HG03066 (cell line): ENCODE data around the gene NRG4.
"Not testable (repeated sequence)": the region's sequence is repeated elsewhere in the genome, so short reads cannot be mapped to it uniquely, and the experiment has no call there.

ENCODE experiments used
- ATAC-seq: cut with Tn5 transposase; IDR thresholded peaks from one replicate; pipeline ENCODE4 v1.9.1; 2021; ENCODE audit warnings: low read depth; ENCODE audit not compliant: unreplicated experiment

NRG4 gene

GRCh38 chr15:75995611-75996010 lies 16.6 kb downstream of the NRG4 start:
- ATAC-seq: no peak

- ATAC-seq: no peak
Measured at GRCh38 chr15:75994220-75994619, 18.0 kb downstream of the NRG4 start.

GRCh38 chr15:75992897-75993296 lies 19.3 kb downstream of the NRG4 start:
- ATAC-seq: no peak

GRCh38 chr15:75989875-75990274 lies 22.3 kb downstream of the NRG4 start:
- ATAC-seq: no peak

GRCh38 chr15:75989045-75989444 lies 23.2 kb downstream of the NRG4 start:
- ATAC-seq: no peak

DNA sequence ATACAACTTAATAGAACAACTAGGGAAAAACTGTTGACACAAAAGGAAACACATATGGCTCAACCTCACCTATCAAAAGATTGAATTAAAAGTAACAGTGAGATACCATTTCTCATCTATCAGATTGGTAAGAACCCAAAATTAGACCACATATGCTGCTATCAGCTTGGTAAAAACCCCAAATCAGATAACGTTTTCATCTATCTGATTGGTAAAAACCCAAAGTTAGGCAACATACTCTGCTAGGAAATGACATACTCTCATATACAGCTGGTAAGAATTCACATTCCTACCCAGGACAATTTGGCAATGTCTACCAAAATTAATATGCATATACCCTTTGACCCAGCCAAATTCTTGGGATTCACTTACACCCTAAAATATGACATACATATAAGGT lies 26.3 kb downstream of the NRG4 start:
- no peak for ATAC-seq

DNA sequence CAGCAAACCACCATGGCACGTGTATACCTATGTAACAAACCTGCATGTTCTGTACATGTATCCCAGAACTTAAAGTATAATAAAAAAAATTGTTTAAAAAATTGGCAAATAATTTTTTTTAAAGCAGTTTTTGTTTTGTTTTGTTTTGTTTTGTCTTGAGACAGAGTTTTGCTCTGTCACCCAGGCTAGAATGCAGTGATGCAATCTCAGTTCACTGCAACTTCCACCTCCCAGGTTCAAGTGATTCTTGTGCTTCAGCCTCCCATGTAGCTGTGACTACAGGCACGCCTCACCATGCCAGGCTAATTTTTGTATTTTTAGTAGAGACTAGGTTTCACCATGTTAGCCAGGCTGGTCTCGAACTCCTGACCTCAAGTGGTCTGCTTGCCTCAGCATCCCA lies 27.5 kb downstream of the NRG4 start:
- ATAC-seq: not testable (repeated sequence)

DNA sequence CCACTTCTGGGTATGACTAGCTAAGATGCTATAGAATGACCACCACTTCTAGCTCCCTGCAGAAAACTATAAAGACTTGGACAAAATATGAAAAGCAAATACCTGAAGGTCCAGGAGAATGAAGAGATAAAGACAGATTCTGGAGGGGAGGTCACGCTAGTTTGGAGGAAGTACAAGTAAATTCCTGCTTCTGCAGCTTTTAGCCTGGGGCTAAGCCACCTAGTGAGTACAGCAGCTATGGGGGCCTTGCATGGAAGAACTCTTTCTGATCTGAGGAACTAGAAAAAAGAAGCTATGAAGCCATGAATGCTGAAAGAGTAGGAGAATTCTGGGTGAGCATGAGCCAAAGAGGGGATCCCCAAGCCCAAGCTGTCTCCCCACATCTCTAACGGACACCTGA lies 29.8 kb downstream of the NRG4 start:
- ATAC-seq: no peak

DNA sequence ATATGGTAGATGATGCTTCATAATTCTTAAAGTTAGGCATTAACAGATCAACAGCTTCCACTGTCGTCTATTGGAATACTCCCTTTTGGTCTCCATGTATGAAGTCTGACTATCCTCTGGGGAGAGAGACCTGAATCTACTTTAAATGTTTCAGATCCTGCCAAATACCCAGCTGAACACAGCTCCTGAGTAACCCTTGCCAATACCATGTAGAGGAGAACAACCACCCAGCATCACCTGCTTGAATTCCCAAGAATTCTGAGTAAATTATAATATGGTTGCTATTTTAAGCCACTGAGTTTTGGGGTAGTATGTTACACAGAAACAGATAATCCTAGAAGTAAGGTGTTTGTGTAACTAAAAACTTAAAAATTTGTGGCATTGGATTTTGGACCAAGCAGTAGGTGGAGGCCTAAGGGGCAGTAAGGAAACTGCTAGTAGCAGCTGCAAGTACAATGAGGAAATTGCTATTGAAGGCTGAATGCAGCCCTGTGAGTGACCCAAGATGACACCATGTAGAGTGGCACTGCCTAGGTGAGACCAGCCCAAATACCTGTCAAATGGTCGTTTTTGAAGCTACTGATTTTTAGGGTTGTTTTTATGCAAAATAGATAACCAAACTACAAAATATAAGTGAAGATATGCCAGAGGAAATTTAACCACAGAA lies 30.9 kb downstream of the NRG4 start:
- ATAC-seq: no peak

- not testable (repeated sequence) for ATAC-seq
Measured at GRCh38 chr15:75976766-75977165, 35.5 kb downstream of the NRG4 start.

DNA sequence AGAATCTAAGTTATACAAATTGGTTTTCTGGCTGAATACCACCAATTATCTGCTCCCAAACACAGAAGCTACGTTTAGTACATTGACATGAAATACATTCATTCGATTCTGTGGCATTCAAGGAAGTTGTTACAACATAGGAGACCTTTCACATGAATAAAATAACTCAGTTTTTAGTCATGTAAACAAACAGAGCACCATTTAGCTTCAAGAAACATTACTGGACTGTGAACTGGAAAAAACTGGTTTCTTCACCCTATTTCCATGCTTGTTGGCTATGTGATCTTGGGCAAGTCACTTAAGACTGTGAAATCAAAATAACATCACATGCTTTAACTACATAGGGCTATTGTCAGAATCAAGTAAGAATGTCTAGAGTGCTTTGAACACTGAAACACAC lies 46.2 kb downstream of the NRG4 start:
- ATAC-seq: no peak

DNA sequence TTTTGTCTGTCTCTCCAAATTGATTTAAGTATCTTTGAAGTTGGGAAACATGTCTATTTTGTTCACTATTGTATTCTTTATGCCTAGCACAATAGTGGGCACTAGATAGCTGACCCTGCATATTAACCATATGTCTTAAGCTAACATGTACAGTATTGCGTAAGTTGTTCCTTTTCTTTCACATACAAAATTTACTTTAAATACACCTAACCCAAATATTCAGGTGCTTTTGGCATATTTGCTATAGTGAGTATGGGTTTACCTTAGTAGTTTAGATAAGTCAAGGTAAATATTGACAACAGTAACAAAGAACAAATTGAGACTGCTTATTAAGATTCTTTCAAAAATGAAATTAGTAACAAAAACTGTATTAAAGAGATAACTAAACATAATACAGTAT lies 50.9 kb downstream of the NRG4 start:
- no peak for ATAC-seq

GRCh38 chr15:75955720-75956119 lies 56.5 kb downstream of the NRG4 start:
- ATAC-seq: no peak

- ATAC-seq: no peak
Measured at GRCh38 chr15:75952525-75952924, 59.7 kb downstream of the NRG4 start.

DNA sequence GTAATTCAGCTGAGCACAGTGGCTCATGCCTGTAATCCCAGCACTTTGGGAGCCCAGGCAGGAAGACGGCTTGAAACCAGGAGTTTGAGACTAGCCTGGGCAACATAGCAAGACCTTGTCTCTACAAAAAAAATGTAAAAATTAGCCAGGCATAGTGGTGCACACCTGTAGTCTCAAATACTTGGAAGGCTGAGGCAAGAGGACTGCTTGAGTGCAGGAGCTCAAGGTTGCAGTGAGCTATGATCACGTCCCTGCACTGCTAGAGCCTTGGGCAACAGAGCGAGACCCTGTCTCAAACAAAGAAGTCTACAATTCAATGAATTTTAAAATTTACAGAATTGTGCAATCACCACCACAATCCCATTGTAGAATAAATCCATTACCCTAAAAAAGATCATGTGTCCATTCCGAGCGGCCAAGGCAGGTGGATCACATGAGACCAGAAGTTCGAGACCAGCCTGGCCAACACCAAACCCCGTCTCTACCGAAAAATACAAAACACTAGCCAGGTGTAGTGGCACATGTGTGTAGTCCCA lies 63.4 kb downstream of the NRG4 start:
- no peak for ATAC-seq

DNA sequence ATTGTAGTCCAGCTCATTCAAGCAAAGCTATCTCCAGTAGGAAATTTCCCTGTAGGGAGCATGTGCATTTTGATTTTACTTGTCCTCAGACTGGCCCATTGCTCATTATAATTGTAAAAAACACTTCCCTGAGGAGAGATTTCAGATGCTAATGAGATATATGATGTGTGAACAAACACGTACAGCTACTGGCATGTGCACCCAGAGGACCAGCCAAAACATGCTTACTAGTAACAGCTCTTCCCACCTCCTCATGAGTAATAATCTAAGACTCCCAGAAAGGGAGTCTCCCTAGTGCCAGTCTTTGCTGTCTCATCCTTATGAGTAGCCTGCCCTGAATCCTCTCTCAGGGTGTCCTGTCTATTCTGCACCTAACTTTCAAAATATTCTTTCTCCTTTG lies 65.1 kb downstream of the NRG4 start:
- ATAC-seq: no peak

DNA sequence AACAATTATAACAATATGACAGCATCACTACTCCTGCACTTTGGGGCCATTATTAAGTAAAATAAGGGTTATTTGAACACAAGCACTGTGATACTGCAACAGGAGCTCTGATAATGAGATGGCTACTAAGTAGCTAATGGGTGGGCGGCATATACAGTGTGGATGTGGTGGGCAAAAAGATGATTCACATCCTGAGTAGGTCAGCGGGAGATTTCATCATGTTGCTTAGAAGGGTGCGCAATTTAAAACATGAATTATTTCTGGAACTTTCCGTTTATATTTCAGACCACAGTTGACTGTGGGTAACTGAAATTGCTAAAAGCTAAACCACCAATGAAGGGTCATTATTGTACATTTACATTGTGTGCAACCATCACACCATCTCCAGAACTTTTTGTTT lies 66.3 kb downstream of the NRG4 start:
- no peak for ATAC-seq

DNA sequence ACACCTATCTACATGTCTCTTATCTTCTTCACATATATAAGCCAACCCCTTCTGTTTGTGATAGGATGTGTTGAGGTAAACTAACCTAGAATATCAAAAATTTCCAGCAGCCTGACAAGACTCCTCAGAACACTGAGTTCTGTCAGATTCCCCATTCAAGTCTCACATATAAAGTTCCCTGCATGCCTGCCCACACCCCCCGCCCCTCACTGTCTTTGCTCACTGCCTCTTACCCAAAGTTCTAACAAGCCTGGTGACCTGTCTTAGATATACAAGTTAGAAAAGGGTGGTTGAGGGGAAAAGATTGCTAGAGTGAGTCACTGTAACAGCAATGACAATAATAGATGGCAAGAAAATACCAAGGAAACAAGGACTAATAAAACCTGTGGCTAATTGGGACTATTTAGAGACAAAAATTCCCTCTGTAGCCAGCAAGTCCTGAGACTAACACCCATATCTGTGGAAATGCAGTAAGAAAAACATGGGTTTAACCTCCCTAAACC lies 68.5 kb downstream of the NRG4 start:
- ATAC-seq: no peak

DNA sequence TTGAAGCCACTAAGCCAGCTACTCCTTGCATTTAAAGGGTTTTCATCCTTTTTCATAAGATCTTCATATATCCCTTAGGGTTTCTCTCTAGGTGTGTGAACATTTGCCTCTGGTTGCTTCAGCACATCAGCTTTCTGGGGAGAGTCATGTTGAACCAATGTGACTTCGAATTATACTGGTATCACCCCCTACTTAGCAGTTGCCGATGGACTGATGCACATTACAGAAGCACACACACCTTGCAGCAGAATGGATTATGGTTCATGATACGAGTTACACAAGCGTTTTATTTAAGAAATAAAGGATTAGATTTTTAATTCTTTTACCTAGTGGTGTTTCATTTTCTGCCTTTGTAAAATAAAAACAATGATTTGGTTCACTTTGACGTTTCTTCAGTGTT lies 69.0 kb downstream of the NRG4 start:
- no peak for ATAC-seq

- no peak for ATAC-seq
Measured at GRCh38 chr15:75942464-75942863, 69.8 kb downstream of the NRG4 start.

DNA sequence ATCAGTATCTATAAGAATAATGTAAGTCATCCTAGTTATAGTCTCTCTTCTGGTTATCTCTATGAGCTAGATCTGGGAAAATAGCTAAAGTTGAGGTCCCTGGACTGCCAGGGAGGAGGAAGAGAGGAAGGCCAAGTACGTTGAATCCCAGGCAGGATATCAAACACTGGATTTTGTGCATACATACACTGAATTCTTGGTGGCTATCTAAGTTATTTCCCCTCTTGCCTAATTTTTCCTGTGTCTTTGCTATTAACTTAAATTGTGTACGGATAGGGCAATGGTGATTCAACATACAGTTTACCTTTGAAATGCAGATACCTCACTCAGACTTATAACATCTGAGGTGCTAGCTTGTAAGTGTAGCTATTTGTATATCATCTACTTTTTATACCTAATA lies 81.4 kb downstream of the NRG4 start:
- no peak for ATAC-seq

DNA sequence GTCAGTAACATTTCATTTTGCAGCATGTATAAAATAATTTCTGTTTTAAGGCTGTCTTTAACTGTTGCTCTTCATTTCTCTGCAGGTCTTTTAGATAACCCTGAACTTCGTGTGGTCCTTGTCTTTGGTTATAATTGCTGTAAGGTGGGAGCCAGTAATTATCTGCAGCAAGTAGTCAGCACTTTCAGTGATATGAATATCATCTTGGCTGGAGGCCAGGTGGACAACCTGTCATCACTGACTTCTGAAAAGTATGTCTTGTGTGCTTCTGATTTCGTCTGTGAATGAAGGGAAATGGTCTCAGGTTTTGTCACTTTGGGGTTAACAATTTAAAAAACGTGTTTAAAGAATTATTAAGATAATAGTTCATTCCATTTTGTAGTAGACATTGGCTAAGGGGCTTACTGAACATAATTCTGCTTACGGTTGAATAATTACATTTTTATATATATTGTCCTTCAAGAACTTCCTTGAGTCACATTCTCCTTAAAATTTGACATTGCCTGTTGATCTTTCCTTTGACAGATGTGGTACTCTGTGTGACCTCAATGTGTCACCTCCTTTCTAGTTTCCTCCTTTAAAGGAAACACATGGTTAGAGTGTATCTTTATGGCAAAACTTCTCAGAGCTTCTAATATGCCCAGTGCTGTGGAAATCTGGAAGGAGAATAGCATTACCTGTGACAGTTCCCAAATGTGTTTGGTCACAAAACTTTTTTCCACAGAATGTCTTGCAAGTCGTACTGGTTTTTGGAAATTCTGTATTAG lies 82.2 kb downstream of the NRG4 start:
- ATAC-seq: no peak
